ENCODE data around the gene SOX8.

DNA sequence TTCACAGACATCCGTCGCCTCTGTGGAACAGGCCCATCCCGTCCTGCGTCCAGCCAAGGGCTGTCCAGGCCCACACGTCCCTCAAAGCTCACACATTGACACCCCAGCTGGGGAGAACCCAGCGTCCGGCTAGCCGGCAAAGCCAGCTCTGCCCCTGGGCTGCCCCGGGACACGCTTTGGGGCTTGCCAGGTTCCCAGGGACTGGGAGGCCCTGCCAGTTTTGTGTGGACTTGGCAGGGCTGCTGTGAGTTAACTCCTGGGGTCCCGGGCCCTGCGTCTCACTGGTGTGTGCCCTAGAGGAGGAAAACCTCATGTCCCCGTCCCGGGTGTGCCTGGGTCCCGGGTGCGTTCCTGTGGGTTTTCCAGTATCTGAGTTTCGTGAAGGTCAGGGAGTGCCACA lies 6.3 kb downstream of the SOX8 start:
- TF ChIP-seq POLR2A (IDR thresholded peaks at IDR 0.05): no peak
- TF ChIP-seq, protein P1, sequence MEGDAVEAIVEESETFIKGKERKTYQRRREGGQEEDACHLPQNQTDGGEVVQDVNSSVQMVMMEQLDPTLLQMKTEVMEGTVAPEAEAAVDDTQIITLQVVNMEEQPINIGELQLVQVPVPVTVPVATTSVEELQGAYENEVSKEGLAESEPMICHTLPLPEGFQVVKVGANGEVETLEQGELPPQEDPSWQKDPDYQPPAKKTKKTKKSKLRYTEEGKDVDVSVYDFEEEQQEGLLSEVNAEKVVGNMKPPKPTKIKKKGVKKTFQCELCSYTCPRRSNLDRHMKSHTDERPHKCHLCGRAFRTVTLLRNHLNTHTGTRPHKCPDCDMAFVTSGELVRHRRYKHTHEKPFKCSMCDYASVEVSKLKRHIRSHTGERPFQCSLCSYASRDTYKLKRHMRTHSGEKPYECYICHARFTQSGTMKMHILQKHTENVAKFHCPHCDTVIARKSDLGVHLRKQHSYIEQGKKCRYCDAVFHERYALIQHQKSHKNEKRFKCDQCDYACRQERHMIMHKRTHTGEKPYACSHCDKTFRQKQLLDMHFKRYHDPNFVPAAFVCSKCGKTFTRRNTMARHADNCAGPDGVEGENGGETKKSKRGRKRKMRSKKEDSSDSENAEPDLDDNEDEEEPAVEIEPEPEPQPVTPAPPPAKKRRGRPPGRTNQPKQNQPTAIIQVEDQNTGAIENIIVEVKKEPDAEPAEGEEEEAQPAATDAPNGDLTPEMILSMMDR (IDR thresholded peaks at IDR 0.05): no peak
